GM19351 (cell line): ENCODE measurements around the gene CTSF.
"Not testable (repeated sequence)": the region's sequence is repeated elsewhere in the genome, so short reads cannot be mapped to it uniquely, and the experiment has no call there.

Experiments used
- ATAC-seq: cut with Tn5 transposase; IDR thresholded peaks from one replicate; pipeline ENCODE4 v1.9.1; 2021; ENCODE audit warnings: mild to moderate bottlenecking, moderate library complexity; ENCODE audit not compliant: unreplicated experiment

The CTSF gene

GRCh38 chr11:66559866-66560676, 8.3 kb downstream of the CTSF start:
- ATAC-seq: no peak

- no peak for ATAC-seq
Observed at GRCh38 chr11:66559142-66559865, 9.1 kb downstream of the CTSF start.

GRCh38 chr11:66557733-66558326, 10.6 kb downstream of the CTSF start:
- no peak for ATAC-seq

- ATAC-seq: no peak
Observed at GRCh38 chr11:66556086-66556485, 12.3 kb downstream of the CTSF start.

- no peak for ATAC-seq
Observed at GRCh38 chr11:66555416-66555815, 13.0 kb downstream of the CTSF start.

GRCh38 chr11:66554602-66555001, 13.8 kb downstream of the CTSF start:
- no peak for ATAC-seq

GRCh38 chr11:66550887-66551286, 17.5 kb downstream of the CTSF start:
- no peak for ATAC-seq

GRCh38 chr11:66549696-66550095, 18.7 kb downstream of the CTSF start:
- ATAC-seq: no peak

GRCh38 chr11:66548774-66549630, 19.4 kb downstream of the CTSF start:
- ATAC-seq: no peak

GRCh38 chr11:66548041-66548440, 20.4 kb downstream of the CTSF start:
- ATAC-seq: no peak

- no peak for ATAC-seq
Observed at GRCh38 chr11:66547662-66548009, 20.8 kb downstream of the CTSF start.

- no peak for ATAC-seq
Observed at GRCh38 chr11:66546966-66547661, 21.3 kb downstream of the CTSF start.

GRCh38 chr11:66546368-66546965, 21.9 kb downstream of the CTSF start, which contains the start of gene ACTN3:
Gene ACTN3 (plus strand): TSS chr11:66546903. CDS start chr11:66546938, 35 bp downstream.
- peak; percentile 1 for ATAC-seq

- ATAC-seq: peak; percentile 83
Observed at GRCh38 chr11:66545701-66546367, 22.6 kb downstream of the CTSF start, which contains the start of gene ZDHHC24. Gene ZDHHC24 (minus strand): TSS chr11:66546048. CDS start chr11:66546003, 45 bp downstream.

- ATAC-seq: not testable (repeated sequence)
Observed at GRCh38 chr11:66544952-66545351, 23.5 kb downstream of the CTSF start.

GRCh38 chr11:66543263-66544107, 24.9 kb downstream of the CTSF start:
- ATAC-seq: no peak

- no peak for ATAC-seq
Observed at GRCh38 chr11:66542362-66542761, 26.0 kb downstream of the CTSF start.

GRCh38 chr11:66541892-66542291, 26.5 kb downstream of the CTSF start:
- no peak for ATAC-seq
